BLaER1 (cell line): ENCODE data around the gene PSAPL1.

Experiments used
- H3K27ac ChIP-seq: shearing (Covaris generic); formaldehyde crosslinking; 2 replicates; pipeline ENCODE4 v1.8.1; 2022
- H3K27me3 ChIP-seq: shearing (Covaris generic); formaldehyde crosslinking; 2 replicates; pipeline ENCODE4 v1.8.1; 2022
- H3K36me3 ChIP-seq: shearing (Covaris generic); formaldehyde crosslinking; 2 replicates; pipeline ENCODE4 v1.8.1; 2022
- H3K4me1 ChIP-seq: shearing (Covaris generic); formaldehyde crosslinking; 2 replicates; pipeline ENCODE4 v1.8.1; 2022
- H3K4me2 ChIP-seq: shearing (Covaris generic); formaldehyde crosslinking; 2 replicates; pipeline ENCODE4 v1.8.1; 2022
- H3K4me3 ChIP-seq: shearing (Covaris generic); formaldehyde crosslinking; 2 replicates; pipeline ENCODE4 v1.8.1; 2022
- H3K9ac ChIP-seq: shearing (Covaris generic); formaldehyde crosslinking; 2 replicates; pipeline ENCODE4 v1.8.1; 2022
- H3K9me3 ChIP-seq: shearing (Covaris generic); formaldehyde crosslinking; 2 replicates; pipeline ENCODE4 v1.8.1; 2022
- H4K20me1 ChIP-seq: shearing (Covaris generic); formaldehyde crosslinking; 2 replicates; pipeline ENCODE4 v1.8.1; 2022
- Cebpa-rat ChIP-seq: shearing (Covaris generic); IDR thresholded peaks from 2 replicates; pipeline ENCODE4 v1.8.1; 2022

Gene PSAPL1

GRCh38 chr4:7434766-7435150, at the start of gene PSAPL1:
Gene PSAPL1 (minus strand): TSS chr4:7434930. CDS start chr4:7434879, 51 bp downstream.
- peak within 1 kb of the TSS; percentile 63 for H3K27ac ChIP-seq
- H3K9me3 ChIP-seq, result peaks cover 24% of the 10 kb centered on the region
- no peak for TF ChIP-seq Cebpa-rat
- no peak within 1 kb of the TSS for H3K4me3 ChIP-seq
- peaks cover 12% of the 10 kb centered on the region; the same call in 1 of the 2 replicates for H3K36me3 ChIP-seq
- H3K9ac ChIP-seq, result no peak within 1 kb of the TSS; the same call in 1 of the 2 replicates
- peaks cover 98% of the 10 kb centered on the region for H3K4me1 ChIP-seq
- peaks cover 42% of the 10 kb centered on the region for H4K20me1 ChIP-seq
- H3K27me3 ChIP-seq, result no peaks in the 10 kb centered on the region
- peak within 1 kb of the TSS; percentile 76 for H3K4me2 ChIP-seq

GRCh38 chr4:7481227-7481626, 46.5 kb upstream of the PSAPL1 start:
- Histone ChIP-seq H3K9ac (no peak overlapping the region), H3K4me2 (no peak overlapping the region), H3K4me3 (no peak overlapping the region), H4K20me1 (peaks cover 27% of the 10 kb centered on the region; the same call in 1 of the 2 replicates), H3K4me1 (peaks cover 40% of the 10 kb centered on the region), H3K36me3 (peaks cover 11% of the 10 kb centered on the region), H3K27ac (no peak overlapping the region), H3K9me3 (peaks cover 24% of the 10 kb centered on the region), H3K27me3 (no peaks in the 10 kb centered on the region)
- no peak for TF ChIP-seq Cebpa-rat

GRCh38 chr4:7480423-7480822, 45.7 kb upstream of the PSAPL1 start:
- Histone ChIP-seq H3K9ac (no peak overlapping the region), H3K4me3 (no peak overlapping the region), H3K36me3 (peaks cover 8% of the 10 kb centered on the region), H3K27me3 (no peaks in the 10 kb centered on the region), H4K20me1 (peaks cover 19% of the 10 kb centered on the region; the same call in 1 of the 2 replicates), H3K27ac (no peak overlapping the region), H3K4me1 (peaks cover 40% of the 10 kb centered on the region), H3K9me3 (peaks cover 24% of the 10 kb centered on the region), H3K4me2 (no peak overlapping the region)
- TF ChIP-seq Cebpa-rat, result no peak

GRCh38 chr4:7478665-7479064, 43.9 kb upstream of the PSAPL1 start:
- H3K4me3 ChIP-seq, result no peak overlapping the region
- H3K27ac ChIP-seq, result no peak overlapping the region
- no peak for TF ChIP-seq Cebpa-rat
- H4K20me1 ChIP-seq, result peaks cover 21% of the 10 kb centered on the region; the same call in 1 of the 2 replicates
- H3K9me3 ChIP-seq, result peaks cover 24% of the 10 kb centered on the region
- peaks cover 45% of the 10 kb centered on the region for H3K4me1 ChIP-seq
- H3K9ac ChIP-seq, result no peak overlapping the region
- H3K4me2 ChIP-seq, result no peak overlapping the region
- no peaks in the 10 kb centered on the region for H3K27me3 ChIP-seq
- peaks cover 8% of the 10 kb centered on the region for H3K36me3 ChIP-seq

- no peak overlapping the region for H3K9ac ChIP-seq
- peaks cover 8% of the 10 kb centered on the region for H3K36me3 ChIP-seq
- H3K4me2 ChIP-seq, result peak overlapping the region; percentile 76; the same call in 1 of the 2 replicates
- no peak for TF ChIP-seq Cebpa-rat
- no peak overlapping the region for H3K27ac ChIP-seq
- H4K20me1 ChIP-seq, result peaks cover 31% of the 10 kb centered on the region; the same call in 1 of the 2 replicates
- H3K27me3 ChIP-seq, result no peaks in the 10 kb centered on the region
- peaks cover 22% of the 10 kb centered on the region for H3K9me3 ChIP-seq
- no peak overlapping the region for H3K4me3 ChIP-seq
- H3K4me1 ChIP-seq, result peaks cover 54% of the 10 kb centered on the region
These were observed 43.0 kb upstream of the PSAPL1 start for GRCh38 chr4:7477695-7478094.

- H3K27me3 ChIP-seq, result no peaks in the 10 kb centered on the region
These were observed 42.1 kb upstream of the PSAPL1 start for GRCh38 chr4:7476820-7477219.

GRCh38 chr4:7475207-7475606, 40.5 kb upstream of the PSAPL1 start:
- Histone ChIP-seq H3K4me2 (peak overlapping the region; percentile 76), H3K27ac (peak overlapping the region; percentile 67), H3K9ac (no peak overlapping the region), H3K36me3 (no peaks in the 10 kb centered on the region), H3K9me3 (0 out of 2 replicates have a peak, but pooled peaks cover under 1% of the 10 kb centered on the region), H3K4me1 (peaks cover 62% of the 10 kb centered on the region), H3K4me3 (no peak overlapping the region), H4K20me1 (peaks cover 55% of the 10 kb centered on the region; the same call in 1 of the 2 replicates), H3K27me3 (no peaks in the 10 kb centered on the region)
- TF ChIP-seq Cebpa-rat, result no peak

More at GRCh38 chr4:7476820-7477219, 42.1 kb upstream of the PSAPL1 start:
- Histone ChIP-seq H3K4me3 (no peak overlapping the region), H3K9ac (no peak overlapping the region), H3K27ac (no peak overlapping the region; the same call in 1 of the 2 replicates), H3K36me3 (peaks cover 8% of the 10 kb centered on the region), H3K9me3 (peaks cover 16% of the 10 kb centered on the region), H4K20me1 (peaks cover 39% of the 10 kb centered on the region; the same call in 1 of the 2 replicates), H3K4me2 (peak overlapping the region; percentile 76), H3K4me1 (peaks cover 62% of the 10 kb centered on the region)
- TF ChIP-seq Cebpa-rat, result no peak

GRCh38 chr4:7474320-7474719, 39.6 kb upstream of the PSAPL1 start:
- no peak overlapping the region for H3K4me3 ChIP-seq
- no peaks in the 10 kb centered on the region for H3K9me3 ChIP-seq
- H4K20me1 ChIP-seq, result peaks cover 54% of the 10 kb centered on the region; the same call in 1 of the 2 replicates
- peak overlapping the region; percentile 76 for H3K4me2 ChIP-seq
- no peaks in the 10 kb centered on the region for H3K27me3 ChIP-seq
- H3K36me3 ChIP-seq, result no peaks in the 10 kb centered on the region
- no peak overlapping the region for H3K9ac ChIP-seq
- peak overlapping the region; percentile 67 for H3K27ac ChIP-seq
- no peak for TF ChIP-seq Cebpa-rat
- H3K4me1 ChIP-seq, result peaks cover 62% of the 10 kb centered on the region

GRCh38 chr4:7473081-7473480, 38.4 kb upstream of the PSAPL1 start:
- Histone ChIP-seq H3K36me3 (no peaks in the 10 kb centered on the region; the same call in 1 of the 2 replicates), H3K4me3 (no peak overlapping the region), H3K4me2 (peak overlapping the region; percentile 76), H3K9me3 (no peaks in the 10 kb centered on the region), H3K9ac (no peak overlapping the region), H3K4me1 (peaks cover 61% of the 10 kb centered on the region), H3K27ac (0 out of 2 replicates have a peak overlapping the region, but pooled peaks have one; percentile 26), H4K20me1 (peaks cover 58% of the 10 kb centered on the region; the same call in 1 of the 2 replicates), H3K27me3 (no peaks in the 10 kb centered on the region)
- TF ChIP-seq Cebpa-rat, result no peak

- Histone ChIP-seq H3K27me3 (no peaks in the 10 kb centered on the region), H3K4me3 (no peak overlapping the region), H3K4me2 (no peak overlapping the region), H4K20me1 (peaks cover 59% of the 10 kb centered on the region; the same call in 1 of the 2 replicates), H3K9ac (no peak overlapping the region), H3K9me3 (no peaks in the 10 kb centered on the region), H3K27ac (0 out of 2 replicates have a peak overlapping the region, but pooled peaks have one; percentile 26), H3K4me1 (peaks cover 56% of the 10 kb centered on the region), H3K36me3 (no peaks in the 10 kb centered on the region; the same call in 1 of the 2 replicates)
- no peak for TF ChIP-seq Cebpa-rat
These were observed 37.8 kb upstream of the PSAPL1 start for GRCh38 chr4:7472442-7473013.
